SK-MEL-5 (cell line): ENCODE results near the gene EHBP1L1. TPM values are rescaled to one million over a fixed set of nuclear protein-coding genes. Genes with fewer than 3 reads are reported as not detected.
"Not testable (repeated sequence)": the region's sequence is repeated elsewhere in the genome, so short reads cannot be mapped to it uniquely, and the experiment has no call there.

Source experiments
- DNase-seq: peaks from one replicate; pipeline ENCODE4 v3.0.0-alpha.2; 2016; ENCODE audit warnings: low read depth, low spot score
- in situ Hi-C: cut with HindIII; loops from 2 replicates; pipeline ENCODE4 v1.10.0; 2016; ENCODE audit warnings: low sequenced_read_pairs, high pct_unique_total_duplicates, low pct_unique_long_range_greater_than_20kb
- total RNA-seq: library from RNA; depleted of rRNA; stranded (reverse); fragments of >200 nt; shearing (Covaris generic); gene quantifications from 2 replicates; pipeline ENCODE4 v1.2.3, GENCODE V29; 2014

The EHBP1L1 gene
- total RNA-seq, 1 experiment from 2014 or later, result 14.3 TPM

- no peak for DNase-seq
- in situ Hi-C loops, result no loop called here
Observed at GRCh38 chr11:65557280-65558001, 18.4 kb upstream of the EHBP1L1 start.

- DNase-seq, result no peak
- in situ Hi-C loops, result no loop called here
Observed at GRCh38 chr11:65558002-65558929, 17.6 kb upstream of the EHBP1L1 start, which contains the start of gene LTBP3. Gene LTBP3, minus strand, starts transcription at chr11:65558359. Its CDS starts 400 bp downstream, at chr11:65557959.

GRCh38 chr11:65558930-65559509 is 16.8 kb upstream of the EHBP1L1 start:
- no peak for DNase-seq
- in situ Hi-C loops, result no loop called here

GRCh38 chr11:65559535-65559934 is 16.3 kb upstream of the EHBP1L1 start:
- in situ Hi-C loops, result no loop called here
- DNase-seq, result no peak

GRCh38 chr11:65559951-65560537 is 15.8 kb upstream of the EHBP1L1 start:
- in situ Hi-C loops, result no loop called here
- DNase-seq, result no peak

GRCh38 chr11:65560555-65561418 is 15.1 kb upstream of the EHBP1L1 start:
- in situ Hi-C loops, result no loop called here
- DNase-seq, result peak; percentile 25

GRCh38 chr11:65562020-65562419 is 13.8 kb upstream of the EHBP1L1 start:
- DNase-seq, result no peak
- in situ Hi-C loops, result no loop called here

GRCh38 chr11:65562788-65563187 is 13.1 kb upstream of the EHBP1L1 start:
- in situ Hi-C loops, result no loop called here
- DNase-seq, result no peak

GRCh38 chr11:65563601-65564000 is 12.3 kb upstream of the EHBP1L1 start:
- DNase-seq, result no peak
- in situ Hi-C loops, result no loop called here

GRCh38 chr11:65564879-65565559 is 10.8 kb upstream of the EHBP1L1 start:
- in situ Hi-C loops, DNase-seq: not testable (repeated sequence)

- DNase-seq, result no peak
- in situ Hi-C loops, result no loop called here
Observed at GRCh38 chr11:65565624-65566453, 10.0 kb upstream of the EHBP1L1 start.

- in situ Hi-C loops, result no loop called here
- no peak for DNase-seq
Observed at GRCh38 chr11:65569164-65569972, 6.5 kb upstream of the EHBP1L1 start.

GRCh38 chr11:65569973-65570918 is 5.6 kb upstream of the EHBP1L1 start, which contains the start of gene ZNRD2:
Gene ZNRD2, plus strand, starts transcription at chr11:65570477. Its CDS starts 15 bp downstream, at chr11:65570492.
- DNase-seq, result peak; percentile 96
- in situ Hi-C loops, result no loop called here

GRCh38 chr11:65571420-65571819 is 4.4 kb upstream of the EHBP1L1 start:
- DNase-seq, result no peak
- in situ Hi-C loops, result no loop called here
